ENCODE results near the gene CAPN5. TPM values are rescaled to one million over a fixed set of nuclear protein-coding genes. Genes with fewer than 3 reads are reported as not detected.

CAPN5 gene
- total RNA-seq, 1 donor from 2014 or later = 11.8 TPM

GRCh38 chr11:77118971-77119370, 52.2 kb downstream of the CAPN5 start:
- DNase-seq = no peak

- no peak for DNase-seq
Measured at GRCh38 chr11:77119531-77119936, 52.8 kb downstream of the CAPN5 start.

GRCh38 chr11:77120571-77120970, 53.8 kb downstream of the CAPN5 start:
- no peak for DNase-seq

- DNase-seq = no peak
Measured at GRCh38 chr11:77121096-77121640, 54.4 kb downstream of the CAPN5 start.

- no peak for DNase-seq
Measured at GRCh38 chr11:77121876-77122575, 55.3 kb downstream of the CAPN5 start.

GRCh38 chr11:77122576-77123212, 55.9 kb downstream of the CAPN5 start:
- no peak for DNase-seq

- no peak for DNase-seq
Measured at GRCh38 chr11:77123591-77123990, 56.8 kb downstream of the CAPN5 start.

GRCh38 chr11:77124041-77124440, 57.3 kb downstream of the CAPN5 start:
- no peak for DNase-seq

GRCh38 chr11:77124488-77124887, 57.7 kb downstream of the CAPN5 start:
- DNase-seq = no peak

GRCh38 chr11:77125191-77125590, 58.4 kb downstream of the CAPN5 start:
- DNase-seq = peak; percentile 54

GRCh38 chr11:77125695-77126094, 58.9 kb downstream of the CAPN5 start:
- no peak for DNase-seq

- DNase-seq = no peak
Measured at GRCh38 chr11:77126156-77126775, 59.5 kb downstream of the CAPN5 start.

- DNase-seq = no peak
Measured at GRCh38 chr11:77126861-77127234, 60.1 kb downstream of the CAPN5 start.

- DNase-seq = peak; percentile 79
Measured at GRCh38 chr11:77127235-77127911, 60.6 kb downstream of the CAPN5 start.

- DNase-seq = peak; percentile 82
Measured at GRCh38 chr11:77127920-77128691, 61.3 kb downstream of the CAPN5 start, which contains the start of gene MYO7A. MYO7A (plus strand) TSS chr11:77128246; CDS start chr11:77130635, 2,389 bp downstream.

GRCh38 chr11:77129069-77129841, 62.5 kb downstream of the CAPN5 start:
- DNase-seq = no peak

GRCh38 chr11:77129842-77130756, 63.3 kb downstream of the CAPN5 start:
- no peak for DNase-seq

- DNase-seq = peak; percentile 53
Measured at GRCh38 chr11:77130763-77131513, 64.2 kb downstream of the CAPN5 start.

- no peak for DNase-seq
Measured at GRCh38 chr11:77131560-77131959, 64.8 kb downstream of the CAPN5 start.

Measured in tongue (tissue), 2 donors.